PC-9 (cell line): Measurements from ENCODE around the gene NLRP7. TPM values are rescaled to one million over a fixed set of nuclear protein-coding genes. Genes with fewer than 3 reads are reported as not detected.
A peak's percentile ranks its signal among the peaks of the same experiment; 100 is the strongest.
"Not testable (repeated sequence)": the region's sequence is repeated elsewhere in the genome, so short reads cannot be mapped to it uniquely, and the experiment has no call there.

Source experiments
- BruUV-seq: library from RNA; stranded (reverse); fragments of 400-500 nt; replicated peaks from 2 replicates; lab custom pipeline; 2021; lab: Mats Ljungman, UMichigan
- CTCF ChIA-PET: fragments of 300-600 bp; sonication (Branson Sonifier 250); formaldehyde crosslinking; loops from one replicate; lab custom pipeline; 2022; ENCODE audit warnings: antibody characterized with exemption; lab: Charles Lee
- POLR2A ChIA-PET: fragments of 300-600 bp; sonication (Branson Sonifier 250); formaldehyde crosslinking; loops from one replicate; lab custom pipeline; 2022; ENCODE audit warnings: antibody characterized with exemption; ENCODE audit not compliant: unreplicated experiment; lab: Charles Lee
- DNase-seq, 2 experiments: peaks; one replicate each; pipeline versions ENCODE4 v3.0.0 to v3.0.0-alpha.2; 2015 to 2022; ENCODE audit warnings: mixed read lengths in 1 of 2
- H2AFZ ChIP-seq: fragments of 200-600 bp; sonication (generic); 2 replicates; pipeline ENCODE4 v1.8.1; 2017; ENCODE audit warnings: antibody characterized with exemption
- H3F3A ChIP-seq: fragments of 200-600 bp; sonication (generic); 2 replicates; pipeline ENCODE4 v1.8.1; 2017; ENCODE audit warnings: antibody characterized with exemption, mild to moderate bottlenecking, low read depth; ENCODE audit not compliant: insufficient read depth
- H3K27ac ChIP-seq: fragments of 200-600 bp; sonication (generic); 2 replicates; pipeline ENCODE4 v1.6.1; 2016; ENCODE audit warnings: mixed run types
- H3K27me3 ChIP-seq: fragments of 200-600 bp; sonication (generic); 2 replicates; pipeline ENCODE4 v1.6.1; 2016; ENCODE audit warnings: low read depth, mixed run types; ENCODE audit not compliant: insufficient read depth
- H3K36me3 ChIP-seq: fragments of 200-600 bp; sonication (generic); 2 replicates; pipeline ENCODE4 v1.6.1; 2016; ENCODE audit warnings: low read depth, mixed run types
- H3K4me1 ChIP-seq: fragments of 200-600 bp; sonication (generic); replicated peaks from 2 replicates; pipeline ENCODE4 v1.6.1; 2016; ENCODE audit warnings: mixed run types; ENCODE audit not compliant: insufficient read depth
- H3K4me2 ChIP-seq: fragments of 200-600 bp; sonication (generic); 2 replicates; pipeline ENCODE4 v1.6.1; 2017; ENCODE audit warnings: mixed run types
- H3K4me3 ChIP-seq: fragments of 200-600 bp; sonication (generic); 2 replicates; pipeline ENCODE4 v1.6.1; 2016; ENCODE audit warnings: mixed run types
- H3K79me2 ChIP-seq: fragments of 200-600 bp; sonication (generic); 2 replicates; pipeline ENCODE4 v1.6.1; 2017; ENCODE audit warnings: low read depth, mixed run types
- H3K9me2 ChIP-seq: fragments of 200-600 bp; sonication (generic); 2 replicates; pipeline ENCODE4 v1.8.1; 2017; ENCODE audit warnings: mild to moderate bottlenecking; ENCODE audit not compliant: insufficient read depth
- H3K9me3 ChIP-seq: fragments of 200-600 bp; sonication (generic); 2 replicates; pipeline ENCODE4 v1.8.1; 2016; ENCODE audit warnings: low read depth; ENCODE audit not compliant: insufficient read depth
- H4K20me1 ChIP-seq: fragments of 200-600 bp; sonication (generic); 2 replicates; pipeline ENCODE4 v1.8.1; 2017; ENCODE audit not compliant: insufficient read depth
- CTCF ChIP-seq: fragments of 200-600 bp; sonication (generic); conservative IDR thresholded peaks from 2 replicates; pipeline ENCODE4 v1.6.1; 2017; ENCODE audit warnings: mixed run types, antibody characterized with exemption, mild to moderate bottlenecking, moderate library complexity
- EZH2 ChIP-seq: fragments of 200-600 bp; sonication (generic); IDR thresholded peaks from 2 replicates; pipeline ENCODE4 v1.8.0; 2017; ENCODE audit warnings: antibody characterized with exemption, low read depth
- intact Hi-C: fragments of 100-400 bp; cut with micrococcal nuclease; formaldehyde crosslinking; loops from one replicate; pipeline ENCODE4 v1.10.0; 2022; ENCODE audit not compliant: unreplicated experiment
- total RNA-seq: library from RNA; stranded (reverse); gene quantifications from 2 replicates; pipeline ENCODE4 v1.2.3, GENCODE V29; 2021

NLRP7 gene
- total RNA-seq, 1 experiment from 2014 or later = 0.50 TPM

DNA sequence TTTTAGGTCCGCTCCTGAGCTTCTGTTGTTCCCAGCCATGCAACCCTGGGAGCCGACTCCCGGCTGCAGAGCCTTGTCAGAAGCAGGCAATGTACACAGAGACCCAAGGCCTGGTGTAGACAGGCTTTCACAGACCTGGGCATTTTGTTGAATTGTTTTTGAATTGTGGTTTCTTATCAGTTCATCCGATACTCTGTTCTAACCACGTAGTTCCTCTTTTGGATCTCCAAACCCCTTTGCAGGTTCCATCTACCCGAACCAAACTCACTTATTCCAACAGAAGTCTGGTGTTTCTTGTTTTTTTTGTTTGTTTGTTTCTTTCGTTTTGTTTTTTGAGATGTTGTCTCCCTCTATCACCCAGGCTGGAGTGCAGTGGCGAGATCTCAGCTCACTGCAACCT lies 12.5 kb upstream of the NLRP7 start:
- H3K27me3 ChIP-seq = no peaks in the 10 kb centered on the region
- no peak overlapping the region for H3K4me3 ChIP-seq
- H3K9me3 ChIP-seq = no peaks in the 10 kb centered on the region
- no TSS peak for BruUV-seq
- no peak overlapping the region for H2AFZ ChIP-seq
- CTCF ChIA-PET = interaction anchor here (0.6 kb wide), 1 partner anchor 76 kb away, joined by 10 read pairs; no protein-coding TSS in a partner anchor
- H3K9me2 ChIP-seq = no peaks in the 10 kb centered on the region
- TF ChIP-seq EZH2 = no peak
- TF ChIP-seq CTCF = no peak
- POLR2A ChIA-PET = no interaction called here
- no peaks in the 10 kb centered on the region for H4K20me1 ChIP-seq
- H3K4me1 ChIP-seq = no peaks in the 10 kb centered on the region
- intact Hi-C loops = loop anchor here (10.0 kb wide), 1 partner anchor 105 kb away; the partner anchor contains the start of gene RDH13
- no peaks in the 10 kb centered on the region; the same call in 1 of the 2 replicates for H3F3A ChIP-seq
- H3K4me2 ChIP-seq = no peak overlapping the region
- no peaks in the 10 kb centered on the region for H3K79me2 ChIP-seq
- no peaks in the 10 kb centered on the region for H3K36me3 ChIP-seq
- peak in 1 of 2 experiments; percentile 22 for DNase-seq
- H3K27ac ChIP-seq = no peak overlapping the region

- no TSS peak for BruUV-seq
- ChIA-PET CTCF (interaction anchor here (0.5 kb wide), 1 partner anchor 9 kb away, joined by 3 read pairs; no protein-coding TSS in a partner anchor), POLR2A (interaction anchor here (0.5 kb wide), 1 partner anchor 1080 kb away, joined by 3 read pairs; no protein-coding TSS in a partner anchor)
- intact Hi-C loops = loop anchor here (10.0 kb wide), 1 partner anchor 109 kb away; the partner anchor contains the start of gene RDH13
- no peak overlapping the region for H3K4me3 ChIP-seq
- H3K27ac ChIP-seq = no peak overlapping the region
- no peaks in the 10 kb centered on the region for H3K9me2 ChIP-seq
- H4K20me1 ChIP-seq = no peaks in the 10 kb centered on the region
- H3K9me3 ChIP-seq = no peaks in the 10 kb centered on the region
- peaks cover 23% of the 10 kb centered on the region; the same call in 1 of the 2 replicates for H3F3A ChIP-seq
- TF ChIP-seq EZH2 = no peak
- no peak for TF ChIP-seq CTCF
- H3K27me3 ChIP-seq = no peaks in the 10 kb centered on the region
- H3K4me1 ChIP-seq = peaks cover 24% of the 10 kb centered on the region
- H3K36me3 ChIP-seq = no peaks in the 10 kb centered on the region
- no peaks in the 10 kb centered on the region for H3K79me2 ChIP-seq
- H2AFZ ChIP-seq = no peak overlapping the region
- no peak overlapping the region for H3K4me2 ChIP-seq
- DNase-seq = no peak
Measured at GRCh38 chr19:54955376-54955775, 8.0 kb upstream of the NLRP7 start.

GRCh38 chr19:54953345-54953713 lies 6.0 kb upstream of the NLRP7 start:
- Histone ChIP-seq H3K4me2 (peak overlapping the region; percentile 66), H3K4me3 (0 out of 2 replicates have a peak overlapping the region, but pooled peaks have one; percentile 17), H2AFZ (peak overlapping the region; percentile 66; the same call in 1 of the 2 replicates), H3F3A (peaks cover 23% of the 10 kb centered on the region; the same call in 1 of the 2 replicates), H3K27ac (peak overlapping the region; percentile 56), H3K4me1 (peaks cover 24% of the 10 kb centered on the region)
- BruUV-seq, POLR2A ChIA-PET, H3K9me2 ChIP-seq, H3K79me2 ChIP-seq, H3K9me3 ChIP-seq, H4K20me1 ChIP-seq, CTCF ChIA-PET, H3K27me3 ChIP-seq, H3K36me3 ChIP-seq: not testable (repeated sequence)
- peak in 1 of 2 experiments; percentile 23 for DNase-seq
- intact Hi-C loops = loop anchor here (10.0 kb wide), 1 partner anchor 111 kb away; the partner anchor contains the start of gene RDH13
